Measurements from ENCODE around the gene TSHZ3. TPM values are rescaled to one million over a fixed set of nuclear protein-coding genes. Genes with fewer than 3 reads are reported as not detected.

Gene TSHZ3
- total and polyA plus RNA-seq, 2 of the 13 experiments (the other 11 are each of a cell fraction or from before 2014, with no cell fraction given), result not detected

DNA sequence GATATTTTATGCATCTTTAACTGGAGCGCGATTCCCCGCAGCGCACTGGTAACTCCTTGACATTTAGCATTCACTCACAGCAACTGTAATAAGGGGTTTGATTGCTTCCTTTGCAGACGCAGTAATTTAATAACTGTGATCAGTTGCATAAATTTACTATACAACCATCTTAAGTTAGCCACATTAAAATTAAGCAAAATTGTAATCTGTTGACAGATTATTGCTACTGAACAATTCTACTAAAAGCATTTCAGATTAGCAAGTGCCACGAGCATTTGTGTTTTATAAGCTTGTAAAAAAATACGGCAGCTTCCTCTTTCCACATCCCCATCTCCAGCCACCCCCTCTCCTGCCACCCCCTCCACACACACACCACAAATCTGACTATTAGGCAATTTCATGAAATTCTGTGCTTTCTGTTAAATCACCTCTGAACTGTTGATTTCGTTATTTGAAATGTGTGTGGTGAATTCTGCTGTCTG lies 44.4 kb downstream of the TSHZ3 start (continued):
- TF ChIP-seq, protein P1, sequence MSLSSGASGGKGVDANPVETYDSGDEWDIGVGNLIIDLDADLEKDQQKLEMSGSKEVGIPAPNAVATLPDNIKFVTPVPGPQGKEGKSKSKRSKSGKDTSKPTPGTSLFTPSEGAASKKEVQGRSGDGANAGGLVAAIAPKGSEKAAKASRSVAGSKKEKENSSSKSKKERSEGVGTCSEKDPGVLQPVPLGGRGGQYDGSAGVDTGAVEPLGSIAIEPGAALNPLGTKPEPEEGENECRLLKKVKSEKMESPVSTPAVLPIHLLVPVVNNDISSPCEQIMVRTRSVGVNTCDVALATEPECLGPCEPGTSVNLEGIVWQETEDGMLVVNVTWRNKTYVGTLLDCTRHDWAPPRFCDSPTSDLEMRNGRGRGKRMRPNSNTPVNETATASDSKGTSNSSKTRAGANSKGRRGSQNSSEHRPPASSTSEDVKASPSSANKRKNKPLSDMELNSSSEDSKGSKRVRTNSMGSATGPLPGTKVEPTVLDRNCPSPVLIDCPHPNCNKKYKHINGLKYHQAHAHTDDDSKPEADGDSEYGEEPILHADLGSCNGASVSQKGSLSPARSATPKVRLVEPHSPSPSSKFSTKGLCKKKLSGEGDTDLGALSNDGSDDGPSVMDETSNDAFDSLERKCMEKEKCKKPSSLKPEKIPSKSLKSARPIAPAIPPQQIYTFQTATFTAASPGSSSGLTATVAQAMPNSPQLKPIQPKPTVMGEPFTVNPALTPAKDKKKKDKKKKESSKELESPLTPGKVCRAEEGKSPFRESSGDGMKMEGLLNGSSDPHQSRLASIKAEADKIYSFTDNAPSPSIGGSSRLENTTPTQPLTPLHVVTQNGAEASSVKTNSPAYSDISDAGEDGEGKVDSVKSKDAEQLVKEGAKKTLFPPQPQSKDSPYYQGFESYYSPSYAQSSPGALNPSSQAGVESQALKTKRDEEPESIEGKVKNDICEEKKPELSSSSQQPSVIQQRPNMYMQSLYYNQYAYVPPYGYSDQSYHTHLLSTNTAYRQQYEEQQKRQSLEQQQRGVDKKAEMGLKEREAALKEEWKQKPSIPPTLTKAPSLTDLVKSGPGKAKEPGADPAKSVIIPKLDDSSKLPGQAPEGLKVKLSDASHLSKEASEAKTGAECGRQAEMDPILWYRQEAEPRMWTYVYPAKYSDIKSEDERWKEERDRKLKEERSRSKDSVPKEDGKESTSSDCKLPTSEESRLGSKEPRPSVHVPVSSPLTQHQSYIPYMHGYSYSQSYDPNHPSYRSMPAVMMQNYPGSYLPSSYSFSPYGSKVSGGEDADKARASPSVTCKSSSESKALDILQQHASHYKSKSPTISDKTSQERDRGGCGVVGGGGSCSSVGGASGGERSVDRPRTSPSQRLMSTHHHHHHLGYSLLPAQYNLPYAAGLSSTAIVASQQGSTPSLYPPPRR (CRISPR knock-in tag; IDR thresholded peaks at IDR 0.05; ENCODE audit: borderline replicate concordance), result no peak
- TF ChIP-seq JUND (CRISPR knock-in tag; IDR thresholded peaks at IDR 0.05) (no peak), HES4 (CRISPR knock-in tag; IDR thresholded peaks at IDR 0.05; ENCODE audit: borderline replicate concordance) (no peak), NCOA1 (CRISPR knock-in tag; IDR thresholded peaks at IDR 0.05) (no peak)
- TF ChIP-seq, protein P2, sequence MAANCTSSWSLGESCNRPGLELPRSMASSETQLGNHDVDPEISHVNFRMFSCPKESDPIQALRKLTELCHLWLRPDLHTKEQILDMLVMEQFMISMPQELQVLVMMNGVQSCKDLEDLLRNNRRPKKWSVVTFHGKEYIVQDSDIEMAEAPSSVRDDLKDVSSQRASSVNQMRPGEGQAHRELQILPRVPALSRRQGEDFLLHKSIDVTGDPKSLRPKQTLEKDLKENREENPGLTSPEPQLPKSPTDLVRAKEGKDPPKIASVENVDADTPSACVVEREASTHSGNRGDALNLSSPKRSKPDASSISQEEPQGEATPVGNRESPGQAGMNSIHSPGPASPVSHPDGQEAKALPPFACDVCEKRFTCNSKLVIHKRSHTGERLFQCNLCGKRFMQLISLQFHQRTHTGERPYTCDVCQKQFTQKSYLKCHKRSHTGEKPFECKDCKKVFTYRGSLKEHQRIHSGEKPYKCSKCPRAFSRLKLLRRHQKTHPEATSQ (CRISPR knock-in tag; IDR thresholded peaks at IDR 0.05; ENCODE audit: borderline replicate concordance), result no peak
- TF ChIP-seq, protein P3, sequence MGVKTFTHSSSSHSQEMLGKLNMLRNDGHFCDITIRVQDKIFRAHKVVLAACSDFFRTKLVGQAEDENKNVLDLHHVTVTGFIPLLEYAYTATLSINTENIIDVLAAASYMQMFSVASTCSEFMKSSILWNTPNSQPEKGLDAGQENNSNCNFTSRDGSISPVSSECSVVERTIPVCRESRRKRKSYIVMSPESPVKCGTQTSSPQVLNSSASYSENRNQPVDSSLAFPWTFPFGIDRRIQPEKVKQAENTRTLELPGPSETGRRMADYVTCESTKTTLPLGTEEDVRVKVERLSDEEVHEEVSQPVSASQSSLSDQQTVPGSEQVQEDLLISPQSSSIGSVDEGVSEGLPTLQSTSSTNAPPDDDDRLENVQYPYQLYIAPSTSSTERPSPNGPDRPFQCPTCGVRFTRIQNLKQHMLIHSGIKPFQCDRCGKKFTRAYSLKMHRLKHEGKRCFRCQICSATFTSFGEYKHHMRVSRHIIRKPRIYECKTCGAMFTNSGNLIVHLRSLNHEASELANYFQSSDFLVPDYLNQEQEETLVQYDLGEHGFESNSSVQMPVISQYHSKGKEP (CRISPR knock-in tag; IDR thresholded peaks at IDR 0.05), result no peak

Measured in HepG2 (cell line).